ENCODE data around the gene SF3A1.

Gene SF3A1

GRCh38 chr22:30285176-30285845, 71.4 kb downstream of the SF3A1 start:
- DNase-seq = no peak

- DNase-seq = no peak
Observed at GRCh38 chr22:30284666-30285065, 72.0 kb downstream of the SF3A1 start.

- no peak for DNase-seq
Observed at GRCh38 chr22:30284172-30284571, 72.5 kb downstream of the SF3A1 start.

- DNase-seq = no peak
Observed at GRCh38 chr22:30283342-30283741, 73.4 kb downstream of the SF3A1 start.

- DNase-seq = no peak
Observed at GRCh38 chr22:30282616-30283046, 74.1 kb downstream of the SF3A1 start.

All from kidney glomerular epithelial cell (primary cell).